HCT116 (cell line): Measurements from ENCODE around the gene CA6. TPM values are rescaled to one million over a fixed set of nuclear protein-coding genes. Genes with fewer than 3 reads are reported as not detected.
"Not testable (repeated sequence)": the region's sequence is repeated elsewhere in the genome, so short reads cannot be mapped to it uniquely, and the experiment has no call there.

Source experiments
- ATAC-seq: fragments of 200-7000 bp; cut with Tn5 transposase; 2 replicates; pipeline ENCODE4 v1.9.1; 2020; ENCODE audit warnings: mild to moderate bottlenecking, moderate library complexity
- BruUV-seq: library from RNA; stranded (reverse); fragments of 400-500 nt; replicated peaks from 2 replicates; lab custom pipeline; 2021; lab: Mats Ljungman, UMichigan
- CTCF ChIA-PET: fragments of 300-600 bp; sonication (Branson Sonifier 250); formaldehyde crosslinking; loops from one replicate; lab custom pipeline; 2021; ENCODE audit warnings: antibody characterized with exemption; lab: Charles Lee
- POLR2A ChIA-PET: fragments of 300-600, 350-600 bp; sonication (Branson Sonifier 250); formaldehyde crosslinking; loops from one replicate; lab custom pipeline; 2021; ENCODE audit warnings: antibody characterized with exemption; lab: Charles Lee
- RAD21 ChIA-PET, 2 experiments: fragments of 300-600 bp; sonication (Branson Sonifier 250); formaldehyde crosslinking; loops; one replicate each; lab custom pipeline; 2023; ENCODE audit warnings: low total read pairs in 2 of 2; ENCODE audit not compliant: uncharacterized antibody in 2 of 2, unreplicated experiment in 2 of 2, low non-redundant PET in 1 of 2; lab: Charles Lee
- DNase-seq: peaks from one replicate; pipeline ENCODE4 v3.0.0-alpha.2; 2010; ENCODE audit warnings: low read depth, low spot score
- H2AFZ ChIP-seq: fragments of 200-600 bp; shearing (Covaris generic), sonication (generic); 2 replicates; pipeline ENCODE4 v1.6.1; 2017; ENCODE audit warnings: low read depth, mixed run types, mixed read lengths, antibody characterized with exemption, low read length; ENCODE audit not compliant: poor library complexity, severe bottlenecking
- H3K27ac ChIP-seq: 2 replicates; pipeline ENCODE4 v1.5.1; 2012; ENCODE audit warnings: low read depth, low read length
- H3K27me3 ChIP-seq: fragments of 200-600 bp; sonication (generic); 2 replicates; pipeline ENCODE4 v1.6.1; 2016; ENCODE audit warnings: mixed run types, low read length, mixed read lengths; ENCODE audit not compliant: insufficient read depth
- H3K36me3 ChIP-seq, 2 experiments: fragments of 200-500 bp in 1 of 2; fragments of 200-600 bp in 1 of 2; sonication (Bioruptor generic) in 1 of 2; sonication (generic) in 1 of 2; 2 replicates each; pipeline versions ENCODE4 v1.5.1 to v1.6.1; 2014 to 2016; ENCODE audit warnings: low read length in 2 of 2, inconsistent platforms in 1 of 2, mixed read lengths in 1 of 2, mixed run types in 1 of 2; ENCODE audit not compliant: insufficient read depth in 2 of 2, control insufficient read depth in 1 of 2
- H3K4me1 ChIP-seq, 2 experiments: fragments of 200-600 bp in 1 of 2; sonication (generic) in 1 of 2; 2 replicates each; pipeline versions ENCODE4 v1.5.1 to v1.6.1; 2012 to 2017; ENCODE audit warnings: low read length in 2 of 2, inconsistent platforms in 1 of 2, mild to moderate bottlenecking in 1 of 2, mixed read lengths in 1 of 2, mixed run types in 1 of 2, moderate library complexity in 1 of 2; ENCODE audit not compliant: insufficient read depth in 2 of 2, control insufficient read depth in 1 of 2
- H3K4me2 ChIP-seq: fragments of 200-600 bp; sonication (generic); 2 replicates; pipeline ENCODE4 v1.6.1; 2017; ENCODE audit warnings: mixed run types, low read length, mixed read lengths
- H3K4me3 ChIP-seq, 2 experiments: fragments of 200-600 bp in 1 of 2; sonication (generic) in 1 of 2; replicated peaks in 1 of 2; 2 replicates each; pipeline ENCODE4 v1.5.1; 2011 to 2016; ENCODE audit warnings: low read length in 2 of 2, control low read depth in 1 of 2, low read depth in 1 of 2, mild to moderate bottlenecking in 1 of 2, mixed read lengths in 1 of 2, mixed run types in 1 of 2
- H3K79me2 ChIP-seq: fragments of 200-600 bp; sonication (generic); 2 replicates; pipeline ENCODE4 v1.6.1; 2017; ENCODE audit warnings: mild to moderate bottlenecking, mixed run types, low read length, moderate library complexity, mixed read lengths; ENCODE audit not compliant: insufficient read depth
- H3K9ac ChIP-seq: fragments of 200-600 bp; sonication (generic); 2 replicates; pipeline ENCODE4 v1.6.1; 2016; ENCODE audit warnings: low read length, mixed read lengths
- H3K9me2 ChIP-seq: fragments of 200-600 bp; sonication (generic), shearing (Covaris generic); 2 replicates; pipeline ENCODE4 v1.6.1; 2017; ENCODE audit warnings: mixed run types, mild to moderate bottlenecking, moderate library complexity; ENCODE audit not compliant: insufficient read depth
- H3K9me3 ChIP-seq, 2 experiments: fragments of 200-500 bp in 1 of 2; fragments of 200-600 bp in 1 of 2; sonication (Bioruptor generic) in 1 of 2; sonication (generic) in 1 of 2; 2 replicates each; pipeline ENCODE4 v1.6.1; 2014 to 2017; ENCODE audit warnings: low read length in 2 of 2, mixed read lengths in 2 of 2, inconsistent platforms in 1 of 2, low read depth in 1 of 2, mild to moderate bottlenecking in 1 of 2, mixed run types in 1 of 2, moderate library complexity in 1 of 2; ENCODE audit not compliant: control insufficient read depth in 1 of 2, insufficient read depth in 1 of 2
- H4K20me1 ChIP-seq: fragments of 200-600 bp; sonication (generic), shearing (Covaris generic); 2 replicates; pipeline ENCODE4 v1.6.1; 2017; ENCODE audit warnings: mixed run types, mild to moderate bottlenecking, moderate library complexity; ENCODE audit not compliant: insufficient read depth
- FOSL1 ChIP-seq: IDR thresholded peaks from 2 replicates; pipeline ENCODE4 v1.6.1; 2012; ENCODE audit warnings: low read depth
- SP1 ChIP-seq: IDR thresholded peaks from 2 replicates; pipeline ENCODE4 v1.6.1; 2012; ENCODE audit warnings: low read depth
- SRF ChIP-seq: IDR thresholded peaks from 2 replicates; pipeline ENCODE4 v1.6.1; 2012; ENCODE audit warnings: low read depth
- ZFX ChIP-seq: fragments of 450-650 bp; IDR thresholded peaks from 2 replicates; pipeline ENCODE4 v1.6.1; 2017
- ZNF274 ChIP-seq: fragments of 200-500 bp; sonication (Bioruptor generic); IDR thresholded peaks from 2 replicates; pipeline ENCODE4 v1.6.1; 2014; ENCODE audit warnings: mild to moderate bottlenecking, low read depth, low read length, inconsistent platforms
- intact Hi-C: fragments of 100-400 bp; cut with micrococcal nuclease; formaldehyde crosslinking; loops from 2 replicates; pipeline ENCODE4 v1.10.0; 2022
- total RNA-seq: library from RNA; stranded (reverse); gene quantifications from one replicate; pipeline ENCODE4 v1.2.1, GENCODE V29; 2021; ENCODE audit not compliant: unreplicated experiment
- TF ChIP-seq, protein P1 (sequence below): IDR thresholded peaks from 2 replicates; pipeline ENCODE4 v1.6.1; 2012

CA6 gene
- total RNA-seq, 1 experiment from 2014 or later = not detected

- RAD21 ChIA-PET, H3K27me3 ChIP-seq, intact Hi-C loops, H3K9me3 ChIP-seq, H4K20me1 ChIP-seq, BruUV-seq, H3K79me2 ChIP-seq, H3K9me2 ChIP-seq, CTCF ChIA-PET, H3K36me3 ChIP-seq, DNase-seq, H3K4me1 ChIP-seq, H3K9ac ChIP-seq, POLR2A ChIA-PET, H3K27ac ChIP-seq, H3K4me2 ChIP-seq, ATAC-seq, H3K4me3 ChIP-seq, H2AFZ ChIP-seq: not testable (repeated sequence)
Observed at GRCh38 chr1:9002215-9002560, 56.5 kb downstream of the CA6 start.

GRCh38 chr1:9004031-9004699, 58.5 kb downstream of the CA6 start:
- no peaks in the 10 kb centered on the region for H3K9me2 ChIP-seq
- no peak overlapping the region for H3K9ac ChIP-seq
- ATAC-seq (no peak), DNase-seq (no peak)
- H3K4me3 ChIP-seq = no peak overlapping the region
- no peaks in the 10 kb centered on the region for H4K20me1 ChIP-seq
- no peak overlapping the region for H3K27ac ChIP-seq
- peaks cover 0 to 10% of the 10 kb centered on the region in 2 experiments; a peak in 3 of 4 replicates for H3K4me1 ChIP-seq
- H2AFZ ChIP-seq = no peak overlapping the region
- H3K79me2 ChIP-seq = no peaks in the 10 kb centered on the region
- RAD21 ChIA-PET = interaction anchor here (0.7 to 1.2 kb wide), 4 partner anchors 16 to 155 kb away, joined by 3 to 4 read pairs (median 3); no protein-coding TSS in a partner anchor
- intact Hi-C loops = no loop called here
- H3K4me2 ChIP-seq = no peak overlapping the region
- no peaks in the 10 kb centered on the region for H3K27me3 ChIP-seq
- POLR2A ChIA-PET = interaction anchor here (0.7 kb wide), 1 partner anchor 44 kb away, joined by 3 read pairs; no protein-coding TSS in a partner anchor
- BruUV-seq = no TSS peak
- no peak for TF ChIP-seq ZNF274
- TF ChIP-seq, protein P1, sequence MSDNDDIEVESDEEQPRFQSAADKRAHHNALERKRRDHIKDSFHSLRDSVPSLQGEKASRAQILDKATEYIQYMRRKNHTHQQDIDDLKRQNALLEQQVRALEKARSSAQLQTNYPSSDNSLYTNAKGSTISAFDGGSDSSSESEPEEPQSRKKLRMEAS = no peak
- no peak for TF ChIP-seq ZFX
- no peak for TF ChIP-seq FOSL1
- TF ChIP-seq SP1 = no peak
- TF ChIP-seq SRF = no peak
- no peaks in the 10 kb centered on the region for H3K9me3 ChIP-seq
- no peaks in the 10 kb centered on the region for H3K36me3 ChIP-seq
- CTCF ChIA-PET = interaction anchor here (0.9 to 2.3 kb wide), 11 partner anchors 9 to 145 kb away, joined by 3 to 62 read pairs (median 9); no protein-coding TSS in a partner anchor
